ENCODE data around the gene ANO10.
"Not testable (repeated sequence)": the region's sequence is repeated elsewhere in the genome, so short reads cannot be mapped to it uniquely, and the experiment has no call there.

The ANO10 gene

GRCh38 chr3:43584043-43584826 is 37.6 kb downstream of the ANO10 start:
- FAIRE-seq = no peak

GRCh38 chr3:43583481-43583880 is 38.3 kb downstream of the ANO10 start:
- FAIRE-seq (no peak), DNase-seq (ENCODE audit: insufficient read length, low spot score) (no peak)

More at GRCh38 chr3:43584043-43584826, 37.6 kb downstream of the ANO10 start:
- DNase-seq (ENCODE audit: insufficient read length, low spot score) = no peak

DNA sequence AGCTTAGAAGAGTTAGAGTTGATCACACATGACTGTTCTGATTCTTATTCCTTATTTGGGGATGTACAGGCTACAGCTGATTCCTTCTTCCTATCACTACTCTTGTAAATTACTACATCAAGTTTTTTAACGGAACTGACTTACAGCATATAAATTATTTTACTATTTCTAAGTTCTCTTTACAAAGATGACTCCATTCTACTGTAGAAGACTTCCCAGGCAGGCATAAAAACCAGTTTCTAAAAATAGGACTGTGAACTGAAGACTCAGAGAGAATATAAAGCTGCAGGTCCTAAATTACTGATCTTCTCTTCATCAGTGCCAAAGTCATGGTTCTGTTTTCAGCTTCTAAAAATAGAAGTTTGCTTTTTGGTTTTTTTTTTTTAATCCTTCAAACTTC is 38.9 kb downstream of the ANO10 start:
- no peak for FAIRE-seq
- no peak for DNase-seq (ENCODE audit: insufficient read length, low spot score)

- FAIRE-seq (no peak), DNase-seq (ENCODE audit: insufficient read length, low spot score) (no peak)
These were observed 40.5 kb downstream of the ANO10 start for GRCh38 chr3:43581343-43581742.

GRCh38 chr3:43580181-43580580 is 41.6 kb downstream of the ANO10 start:
- FAIRE-seq (no peak), DNase-seq (ENCODE audit: insufficient read length, low spot score) (no peak)

GRCh38 chr3:43573576-43573975 is 48.2 kb downstream of the ANO10 start:
- no peak for DNase-seq (ENCODE audit: insufficient read length, low spot score)
- no peak for FAIRE-seq

DNA sequence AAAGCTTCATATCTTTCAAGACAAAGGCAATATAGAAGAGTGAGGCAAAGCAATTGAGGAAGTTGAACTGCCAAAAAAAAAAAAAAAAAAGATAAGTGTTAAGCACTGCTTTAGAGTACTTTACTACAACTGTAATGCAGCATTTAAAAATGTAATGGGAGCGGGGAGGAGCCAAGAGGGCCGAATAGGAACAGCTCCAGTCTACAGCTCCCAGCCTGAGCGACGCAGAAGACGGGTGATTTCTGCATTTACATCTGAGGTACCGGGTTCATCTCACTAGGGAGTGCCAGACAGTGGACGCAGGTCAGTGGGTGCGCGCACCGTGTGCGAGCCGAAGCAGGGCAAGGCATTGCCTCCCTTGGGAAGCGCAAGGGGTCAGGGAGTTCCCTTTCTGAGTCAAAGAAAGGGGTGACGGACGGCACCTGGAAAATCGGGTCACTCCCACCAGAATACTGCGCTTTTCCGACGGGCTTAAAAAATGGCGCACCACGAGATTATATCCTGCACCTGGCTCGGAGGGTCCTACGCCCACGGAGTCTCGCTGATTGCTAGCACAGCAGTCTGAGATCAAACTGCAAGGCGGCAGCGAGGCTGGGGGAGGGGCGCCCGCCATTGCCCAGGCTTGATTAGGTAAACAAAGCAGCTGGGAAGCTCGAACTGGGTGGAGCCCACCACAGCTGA is 56.0 kb downstream of the ANO10 start:
- not testable (repeated sequence) for FAIRE-seq; DNase-seq (ENCODE audit: insufficient read length, low spot score)

- DNase-seq (ENCODE audit: insufficient read length, low spot score) (no peak), FAIRE-seq (no peak)
These were observed 61.9 kb downstream of the ANO10 start for GRCh38 chr3:43559961-43560360.

DNA sequence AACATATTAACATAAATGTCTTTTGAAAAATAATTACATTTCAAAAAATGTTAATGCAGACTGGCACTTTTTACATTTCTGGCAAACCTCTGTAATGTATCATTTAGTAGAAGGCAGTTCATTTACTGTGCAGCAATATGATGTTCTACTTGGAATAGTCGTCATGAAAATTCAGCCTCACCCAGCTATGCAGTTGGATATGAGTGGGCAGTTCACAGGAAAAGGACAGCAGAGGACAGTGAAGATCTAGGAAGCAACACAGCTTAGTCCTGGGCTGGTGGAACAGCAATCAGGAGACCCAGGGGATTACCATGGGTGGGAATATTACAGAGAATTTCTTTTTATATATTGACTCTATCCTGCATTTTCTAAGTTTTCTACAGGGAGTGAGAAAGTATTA is 63.6 kb downstream of the ANO10 start:
- FAIRE-seq (no peak), DNase-seq (ENCODE audit: insufficient read length, low spot score) (no peak)

DNA sequence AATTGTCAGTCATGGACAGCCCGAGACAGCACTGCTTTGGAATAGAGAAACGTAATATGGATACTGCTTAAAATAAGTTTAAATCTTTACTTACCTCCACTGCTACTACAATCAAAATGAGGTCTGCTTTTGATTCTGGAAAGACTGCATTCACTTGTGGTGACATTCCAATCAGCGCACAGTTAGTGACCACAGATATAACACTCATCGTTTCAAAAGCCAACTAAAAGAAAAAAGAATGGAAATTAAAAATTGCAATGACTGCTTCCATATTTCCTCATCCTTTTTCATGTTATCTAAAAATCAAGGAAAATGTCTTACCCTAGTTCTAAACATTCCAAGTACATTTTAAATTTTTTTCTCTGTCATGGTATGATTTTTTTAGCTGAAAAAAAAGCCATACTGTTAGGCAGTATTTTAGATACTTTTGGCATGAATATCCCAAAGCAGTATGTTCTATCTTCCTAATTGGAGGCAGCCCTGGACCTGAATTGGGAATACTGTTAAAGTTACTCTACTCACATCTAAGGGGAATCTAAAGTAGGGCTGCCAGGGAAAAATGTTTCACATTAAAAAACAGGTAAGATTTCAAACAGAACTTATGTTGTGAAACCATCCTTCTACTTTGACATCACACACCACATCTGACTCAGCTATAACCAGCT is 72.1 kb downstream of the ANO10 start:
- no peak for DNase-seq (ENCODE audit: insufficient read length, low spot score)
- FAIRE-seq = no peak

DNA sequence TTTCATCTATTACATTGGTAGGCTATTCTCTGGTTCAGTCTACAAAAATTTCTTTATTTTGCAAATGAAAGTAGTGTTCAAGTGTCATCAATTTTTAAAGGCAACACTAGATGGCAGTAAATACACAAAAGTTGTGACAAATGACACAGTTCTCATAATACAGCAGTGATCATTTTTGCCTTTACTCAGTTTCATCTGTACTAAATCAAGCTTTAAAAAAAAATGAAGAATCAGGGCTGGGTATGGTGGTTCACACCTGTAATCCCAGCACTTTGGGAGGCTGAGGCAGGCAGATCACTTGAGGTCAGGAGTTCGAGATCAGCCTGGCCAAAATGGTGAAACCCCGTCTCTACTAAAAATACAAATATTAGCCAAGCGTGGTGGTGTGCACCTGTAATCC is 77.5 kb downstream of the ANO10 start:
- not testable (repeated sequence) for FAIRE-seq
- peak; percentile 54 for DNase-seq (ENCODE audit: insufficient read length, low spot score)

DNA sequence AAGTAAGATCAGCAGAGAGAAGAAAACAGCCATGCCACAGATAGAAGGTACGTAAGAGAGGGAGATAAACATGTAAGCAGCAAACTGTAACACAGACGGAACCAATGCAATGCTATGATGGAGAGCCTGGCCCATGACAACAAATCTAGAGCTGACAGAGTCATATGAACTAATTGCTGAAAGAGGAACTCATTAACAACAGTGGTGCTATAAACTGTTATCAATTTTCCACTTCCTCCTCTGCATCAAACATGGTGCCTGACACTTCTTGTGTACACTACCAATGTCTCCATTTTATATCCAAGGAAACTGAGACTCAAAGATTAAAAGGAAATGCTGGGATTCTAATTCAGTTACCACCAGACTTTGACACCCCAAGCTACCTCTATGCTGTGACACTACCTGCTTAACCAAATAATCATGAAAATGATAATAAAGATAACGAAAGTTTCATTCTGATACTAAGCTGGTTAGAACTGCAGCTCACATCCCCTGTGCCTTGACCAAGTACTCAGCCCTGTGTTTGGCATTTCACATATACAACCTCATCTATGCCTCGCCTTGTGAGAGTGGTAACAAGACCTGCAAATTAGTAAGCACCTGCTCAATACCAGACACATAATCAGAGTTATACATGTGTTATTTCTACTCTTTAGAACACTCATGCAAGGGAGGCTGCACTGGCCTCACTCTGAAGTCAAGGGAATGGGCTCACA is 79.3 kb downstream of the ANO10 start:
- FAIRE-seq (no peak), DNase-seq (ENCODE audit: insufficient read length, low spot score) (no peak)

DNA sequence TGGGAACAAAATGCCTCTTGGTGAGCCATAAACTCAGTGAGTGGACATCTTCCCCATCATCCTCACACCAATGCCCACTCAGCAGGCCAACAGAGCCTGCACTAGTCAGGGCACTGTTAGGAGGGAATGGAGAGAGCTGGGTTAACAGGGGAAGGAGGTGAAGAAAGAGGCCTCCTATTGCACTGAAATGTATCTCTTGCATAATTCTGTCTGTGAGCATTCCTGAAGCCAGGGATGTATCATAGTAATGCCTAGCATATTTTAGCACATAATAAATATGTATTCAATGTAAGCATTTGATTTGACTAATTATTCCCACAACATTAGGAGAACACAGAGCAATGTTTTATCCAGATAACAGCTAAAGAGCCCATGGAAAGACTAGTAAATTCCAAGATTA is 81.2 kb downstream of the ANO10 start:
- FAIRE-seq = no peak
- DNase-seq (ENCODE audit: insufficient read length, low spot score) = no peak

DNA sequence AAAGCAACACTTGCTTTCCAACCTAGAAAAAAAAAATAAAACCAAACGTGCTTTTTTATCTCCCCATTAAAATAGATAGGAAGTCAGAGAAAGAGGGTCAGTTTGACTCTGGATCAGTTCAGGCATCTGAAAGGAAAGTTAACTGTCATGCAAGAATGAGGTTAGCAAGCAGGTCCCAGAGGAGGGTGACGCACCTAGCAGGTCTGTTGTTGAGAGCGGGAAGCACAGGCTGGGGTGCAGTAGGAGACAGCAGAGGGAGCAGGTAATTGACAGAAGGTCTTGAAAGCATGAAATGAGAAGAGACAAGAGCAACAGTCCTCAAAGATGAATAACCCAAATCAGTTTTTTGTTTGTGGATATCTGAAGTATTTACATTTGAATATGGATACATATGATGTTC is 82.5 kb downstream of the ANO10 start:
- DNase-seq (ENCODE audit: insufficient read length, low spot score) = no peak
- FAIRE-seq = no peak

- DNase-seq (ENCODE audit: insufficient read length, low spot score) = no peak
These were observed 84.6 kb downstream of the ANO10 start for GRCh38 chr3:43537225-43537624.

GRCh38 chr3:43534675-43535074 is 87.1 kb downstream of the ANO10 start:
- no peak for DNase-seq (ENCODE audit: insufficient read length, low spot score)
- FAIRE-seq = no peak

More at GRCh38 chr3:43537225-43537624, 84.6 kb downstream of the ANO10 start:
- no peak for FAIRE-seq

- FAIRE-seq (no peak), DNase-seq (ENCODE audit: insufficient read length, low spot score) (no peak)
These were observed 88.8 kb downstream of the ANO10 start for GRCh38 chr3:43533009-43533408.

- FAIRE-seq (no peak), DNase-seq (ENCODE audit: insufficient read length, low spot score) (peak; percentile 8)
These were observed 90.0 kb downstream of the ANO10 start for GRCh38 chr3:43531835-43532234.

GRCh38 chr3:43528498-43529099 is 93.2 kb downstream of the ANO10 start:
- FAIRE-seq = no peak

DNA sequence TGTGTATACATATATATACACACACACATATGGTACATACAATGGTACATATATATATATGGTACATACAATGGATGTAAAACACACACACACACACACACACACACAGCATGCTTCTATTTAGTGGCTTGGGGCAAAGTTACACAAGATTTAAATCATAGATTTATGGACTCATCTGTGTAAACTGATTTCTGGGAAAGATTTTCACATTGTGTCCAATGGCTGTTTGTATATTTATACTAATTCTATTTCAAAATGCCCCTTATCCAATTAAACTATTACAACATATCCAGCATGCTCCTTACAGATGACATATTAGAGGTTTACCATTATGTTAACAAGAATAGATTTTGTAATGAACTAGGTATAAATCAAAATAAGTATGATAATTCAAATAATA is 94.9 kb downstream of the ANO10 start:
- FAIRE-seq (no peak), DNase-seq (ENCODE audit: insufficient read length, low spot score) (no peak)

More at GRCh38 chr3:43528498-43529099, 93.2 kb downstream of the ANO10 start:
- no peak for DNase-seq (ENCODE audit: insufficient read length, low spot score)

All from HTR-8/SVneo (cell line).